OCI-LY3 (cell line): ENCODE data around the gene PHF19.

Experiments
- EZH2phosphoT487 ChIP-seq: fragments of 200-600 bp; shearing (Covaris generic); IDR thresholded peaks from 2 replicates; pipeline ENCODE4 v1.6.1; 2018; ENCODE audit warnings: antibody characterized with exemption, mixed run types, low read depth
- TF ChIP-seq, protein P1 (sequence below): fragments of 200-600, 300-600 bp; sonication (generic); IDR thresholded peaks from 2 replicates; pipeline ENCODE4 v1.5.1; 2014; ENCODE audit warnings: antibody characterized with exemption, low read length, low read depth

DNA sequence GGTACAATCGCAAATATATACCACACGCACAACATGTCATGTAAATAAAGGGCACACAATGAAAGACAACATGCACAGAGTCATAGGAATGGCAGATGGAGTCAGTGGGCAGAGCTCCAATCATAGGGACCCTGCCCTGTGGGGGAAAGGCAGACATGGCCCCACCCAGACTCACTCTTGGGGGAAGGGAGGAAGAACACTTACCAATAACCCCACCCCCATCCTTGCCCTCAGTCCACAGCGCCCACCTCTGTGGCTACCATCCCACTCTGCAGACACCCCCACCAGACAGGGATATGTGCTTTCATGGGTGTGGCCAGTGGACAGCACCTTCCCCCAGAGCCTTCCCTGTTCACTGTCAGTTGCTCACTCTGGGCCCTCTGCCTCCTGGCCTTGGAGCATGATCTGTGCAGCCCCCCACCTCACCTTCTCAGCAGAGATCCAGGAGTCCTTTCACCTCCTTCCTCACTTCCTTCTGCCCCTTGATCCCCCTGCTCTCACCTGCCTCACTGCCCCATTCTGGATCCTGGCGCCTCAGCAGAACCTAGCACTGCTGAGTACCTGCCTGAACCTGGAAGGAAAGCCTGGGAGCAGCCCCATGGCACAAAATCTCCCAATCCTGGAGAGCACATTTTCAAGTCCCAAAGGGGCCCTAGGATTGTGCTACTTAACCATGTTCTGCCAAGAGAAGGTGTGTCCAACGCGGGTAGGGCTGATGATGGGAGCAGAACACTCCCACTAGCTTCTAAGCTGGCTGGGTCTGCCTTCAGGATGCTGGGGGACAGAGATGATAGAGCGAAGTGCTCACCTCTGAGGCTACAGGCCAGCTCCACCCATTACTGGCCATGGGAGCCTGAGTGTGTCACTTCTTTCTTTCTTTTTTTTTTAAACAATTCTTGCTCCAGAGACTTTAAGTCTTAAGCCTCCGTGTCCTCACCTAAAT lies 1.5 kb upstream of the PHF19 start:
- TF ChIP-seq, protein P1, sequence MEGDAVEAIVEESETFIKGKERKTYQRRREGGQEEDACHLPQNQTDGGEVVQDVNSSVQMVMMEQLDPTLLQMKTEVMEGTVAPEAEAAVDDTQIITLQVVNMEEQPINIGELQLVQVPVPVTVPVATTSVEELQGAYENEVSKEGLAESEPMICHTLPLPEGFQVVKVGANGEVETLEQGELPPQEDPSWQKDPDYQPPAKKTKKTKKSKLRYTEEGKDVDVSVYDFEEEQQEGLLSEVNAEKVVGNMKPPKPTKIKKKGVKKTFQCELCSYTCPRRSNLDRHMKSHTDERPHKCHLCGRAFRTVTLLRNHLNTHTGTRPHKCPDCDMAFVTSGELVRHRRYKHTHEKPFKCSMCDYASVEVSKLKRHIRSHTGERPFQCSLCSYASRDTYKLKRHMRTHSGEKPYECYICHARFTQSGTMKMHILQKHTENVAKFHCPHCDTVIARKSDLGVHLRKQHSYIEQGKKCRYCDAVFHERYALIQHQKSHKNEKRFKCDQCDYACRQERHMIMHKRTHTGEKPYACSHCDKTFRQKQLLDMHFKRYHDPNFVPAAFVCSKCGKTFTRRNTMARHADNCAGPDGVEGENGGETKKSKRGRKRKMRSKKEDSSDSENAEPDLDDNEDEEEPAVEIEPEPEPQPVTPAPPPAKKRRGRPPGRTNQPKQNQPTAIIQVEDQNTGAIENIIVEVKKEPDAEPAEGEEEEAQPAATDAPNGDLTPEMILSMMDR, result no peak
- TF ChIP-seq EZH2phosphoT487, result no peak
